K562 (cell line): ENCODE data around the gene CSAD. TPM values are rescaled to one million over a fixed set of nuclear protein-coding genes. Genes with fewer than 3 reads are reported as not detected.
A peak's percentile ranks its signal among the peaks of the same experiment; 100 is the strongest.

ENCODE experiments used
- GABPA ChIP-seq: fragments of 200-800 bp; sonication (Bioruptor generic); conservative IDR thresholded peaks from 2 replicates; pipeline ENCODE4 v1.6.1; 2016; ENCODE audit warnings: low read depth, missing genetic modification characterization, missing compliant biosample characterization
- HSF4 ChIP-seq: fragments of 250-450 bp; sonication (Bioruptor Pico); IDR thresholded peaks from 2 replicates; pipeline ENCODE4 v2.1.2; 2022; ENCODE audit warnings: mild to moderate bottlenecking, moderate library complexity, borderline replicate concordance
- KHSRP ChIP-seq: fragments of 450-650 bp; IDR thresholded peaks from 2 replicates; pipeline ENCODE4 v1.6.1; 2017
- KLF13 ChIP-seq: fragments of 450-650 bp; IDR thresholded peaks from 2 replicates; pipeline ENCODE4 v1.6.1; 2016; ENCODE audit warnings: missing genetic modification characterization, low read depth, mild to moderate bottlenecking, missing compliant biosample characterization, moderate library complexity, borderline replicate concordance
- OTX1 ChIP-seq: fragments of 450-650 bp; formaldehyde crosslinking; IDR thresholded peaks from 2 replicates; pipeline ENCODE4 v1.4.0; 2022; ENCODE audit warnings: mild to moderate bottlenecking
- POLR2AphosphoS2 ChIP-seq: IDR thresholded peaks from 2 replicates; pipeline ENCODE4 v1.6.1; 2012; ENCODE audit warnings: low read length, improper control_type of control experiment
- PRDM10 ChIP-seq: fragments of 450-650 bp; IDR thresholded peaks from 2 replicates; pipeline ENCODE4 v1.6.1; 2018; ENCODE audit not compliant: partially characterized antibody
- RUNX1 ChIP-seq: sonication (generic); IDR thresholded peaks from 2 replicates; pipeline ENCODE4 v1.6.1; 2016; ENCODE audit warnings: antibody characterized with exemption, low read depth
- SIX5 ChIP-seq, 2 experiments: IDR thresholded peaks; 2 replicates each; pipeline ENCODE4 v1.6.1; 2011; ENCODE audit warnings: low read length in 2 of 2, borderline replicate concordance in 1 of 2, low read depth in 1 of 2, mild to moderate bottlenecking in 1 of 2, moderate library complexity in 1 of 2; ENCODE audit not compliant: insufficient read depth in 1 of 2
- TFE3 ChIP-seq: fragments of 450-650 bp; formaldehyde crosslinking; IDR thresholded peaks from 2 replicates; pipeline ENCODE4 v1.4.0; 2020; ENCODE audit warnings: mild to moderate bottlenecking, mixed read lengths
- THAP12 ChIP-seq: fragments of 250-450 bp; sonication (Bioruptor Pico); IDR thresholded peaks from 2 replicates; pipeline ENCODE4 v1.9.0; 2021; ENCODE audit warnings: mild to moderate bottlenecking, inconsistent platforms
- XRCC5 ChIP-seq: fragments of 200-400 bp; formaldehyde crosslinking; IDR thresholded peaks from 2 replicates; pipeline ENCODE4 v1.6.1; 2017; ENCODE audit warnings: low read depth, mild to moderate bottlenecking, low read length
- ZNF75A ChIP-seq: fragments of 450-650 bp; formaldehyde crosslinking; IDR thresholded peaks from 2 replicates; pipeline ENCODE4 v1.4.0; 2020; ENCODE audit warnings: mild to moderate bottlenecking
- ZNF780A ChIP-seq: fragments of 250-450 bp; sonication (Bioruptor Pico); IDR thresholded peaks from 2 replicates; pipeline ENCODE4 v1.5.0; 2021; ENCODE audit warnings: mild to moderate bottlenecking
- polyA plus RNA-seq, 8 experiments: library from polyadenylated mRNA; depleted of rRNA in 4 of 8; stranded (reverse) in 5 of 8; unstranded in 3 of 8; fragments of >200 nt; fragmentation: Nextera tagmentation in 2 of 8; fragmentation: Illumina TruSeq in 1 of 8; extraction: Ambion mirVana in 2 of 8; extraction: Trizol in 1 of 8; gene quantifications; 2 replicates each; pipeline versions ENCODE4 v1.2.1 to v1.2.3, GENCODE V29; 2011 to 2014; ENCODE audit warnings: inconsistent platforms in 1 of 8, missing spikeins in 1 of 8
- total RNA-seq, 7 experiments: library from RNA; depleted of rRNA in 6 of 7; stranded (reverse); fragments of >200 nt in 6 of 7; fragmentation: Illumina TruSeq in 2 of 7; extraction: Trizol in 2 of 7; gene quantifications; 2 replicates each; pipeline versions ENCODE4 v1.2.1 to v1.2.3, GENCODE V29; 2011 to 2021; ENCODE audit warnings: low replicate concordance in 1 of 7
- TF ChIP-seq, protein P1 (sequence below): fragments of 250-450 bp; sonication (Bioruptor Pico); IDR thresholded peaks from 2 replicates; pipeline ENCODE4 v1.4.0; 2020; ENCODE audit warnings: mild to moderate bottlenecking
- TF ChIP-seq, protein P2 (sequence below): fragments of 450-650 bp; formaldehyde crosslinking; conservative IDR thresholded peaks from 2 replicates; pipeline ENCODE4 v1.4.0; 2022; ENCODE audit warnings: mild to moderate bottlenecking, missing genetic modification characterization

The CSAD gene
- total and polyA plus RNA-seq, 9 of the 15 experiments (the other 6 are each of a cell fraction or from before 2014, with no cell fraction given): 1.8 to 19.6 (median 8.1) TPM

- TF ChIP-seq THAP12 (CRISPR knock-in tag) (peak; percentile 56; the same call in 1 of the 2 replicates), ZNF75A (CRISPR knock-in tag) (no peak), KHSRP (no peak), POLR2AphosphoS2 (no peak), ZNF780A (CRISPR knock-in tag) (no peak), GABPA (tag) (peak; percentile 100), PRDM10 (peak; percentile 54), TFE3 (CRISPR knock-in tag) (no peak), SIX5 (IDR thresholded peaks at IDR 0.05; ENCODE audit: borderline replicate concordance in 1 of 2, insufficient read depth in 1 of 2, low read depth in 1 of 2, low read length in 2 of 2) (peak; percentile 28 to 40; a peak in 3 of 4 replicates), OTX1 (no peak), XRCC5 (no peak; the same call in 1 of the 2 replicates), HSF4 (CRISPR knock-in tag) (no peak), RUNX1 (no peak; the same call in 1 of the 2 replicates), KLF13 (tag) (peak; percentile 54; the same call in 1 of the 2 replicates)
- TF ChIP-seq, protein P1, sequence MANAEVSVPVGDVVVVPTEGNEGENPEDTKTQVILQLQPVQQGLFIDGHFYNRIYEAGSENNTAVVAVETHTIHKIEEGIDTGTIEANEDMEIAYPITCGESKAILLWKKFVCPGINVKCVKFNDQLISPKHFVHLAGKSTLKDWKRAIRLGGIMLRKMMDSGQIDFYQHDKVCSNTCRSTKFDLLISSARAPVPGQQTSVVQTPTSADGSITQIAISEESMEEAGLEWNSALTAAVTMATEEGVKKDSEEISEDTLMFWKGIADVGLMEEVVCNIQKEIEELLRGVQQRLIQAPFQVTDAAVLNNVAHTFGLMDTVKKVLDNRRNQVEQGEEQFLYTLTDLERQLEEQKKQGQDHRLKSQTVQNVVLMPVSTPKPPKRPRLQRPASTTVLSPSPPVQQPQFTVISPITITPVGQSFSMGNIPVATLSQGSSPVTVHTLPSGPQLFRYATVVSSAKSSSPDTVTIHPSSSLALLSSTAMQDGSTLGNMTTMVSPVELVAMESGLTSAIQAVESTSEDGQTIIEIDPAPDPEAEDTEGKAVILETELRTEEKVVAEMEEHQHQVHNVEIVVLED (CRISPR knock-in tag): peak; percentile 72; the same call in 1 of the 2 replicates
- TF ChIP-seq, protein P2, sequence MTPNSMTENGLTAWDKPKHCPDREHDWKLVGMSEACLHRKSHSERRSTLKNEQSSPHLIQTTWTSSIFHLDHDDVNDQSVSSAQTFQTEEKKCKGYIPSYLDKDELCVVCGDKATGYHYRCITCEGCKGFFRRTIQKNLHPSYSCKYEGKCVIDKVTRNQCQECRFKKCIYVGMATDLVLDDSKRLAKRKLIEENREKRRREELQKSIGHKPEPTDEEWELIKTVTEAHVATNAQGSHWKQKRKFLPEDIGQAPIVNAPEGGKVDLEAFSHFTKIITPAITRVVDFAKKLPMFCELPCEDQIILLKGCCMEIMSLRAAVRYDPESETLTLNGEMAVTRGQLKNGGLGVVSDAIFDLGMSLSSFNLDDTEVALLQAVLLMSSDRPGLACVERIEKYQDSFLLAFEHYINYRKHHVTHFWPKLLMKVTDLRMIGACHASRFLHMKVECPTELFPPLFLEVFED (CRISPR knock-in tag): 0 out of 2 replicates have a peak, but pooled peaks have one; percentile 7
Observed at GRCh38 chr12:53180220-53180930, at the start of gene CSAD, which contains the start of gene ZNF740 (continued).
